ENCODE results near the gene KCNH8.

DNA sequence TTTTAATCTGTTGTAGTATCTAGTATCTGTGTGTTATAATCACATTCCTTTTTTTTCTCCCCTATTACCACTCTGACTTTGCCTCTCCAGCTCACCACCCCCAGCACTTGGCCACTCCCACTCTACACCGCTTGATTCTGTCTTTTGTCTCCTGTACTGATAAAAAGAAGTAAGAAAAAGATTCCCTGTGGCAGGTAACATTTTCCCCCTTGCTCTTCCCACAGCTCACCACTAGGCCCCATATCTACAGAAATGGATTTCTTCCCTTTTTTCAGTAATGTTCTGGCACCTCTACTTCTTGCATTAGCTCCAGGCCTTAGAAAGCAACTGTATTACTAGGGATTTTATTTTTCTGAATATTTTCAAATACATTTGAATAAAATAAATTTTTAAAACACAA lies 25.6 kb downstream of the KCNH8 start:
- no peak for TF ChIP-seq POLR2A (IDR thresholded peaks at IDR 0.05)
- TF ChIP-seq, protein P1, sequence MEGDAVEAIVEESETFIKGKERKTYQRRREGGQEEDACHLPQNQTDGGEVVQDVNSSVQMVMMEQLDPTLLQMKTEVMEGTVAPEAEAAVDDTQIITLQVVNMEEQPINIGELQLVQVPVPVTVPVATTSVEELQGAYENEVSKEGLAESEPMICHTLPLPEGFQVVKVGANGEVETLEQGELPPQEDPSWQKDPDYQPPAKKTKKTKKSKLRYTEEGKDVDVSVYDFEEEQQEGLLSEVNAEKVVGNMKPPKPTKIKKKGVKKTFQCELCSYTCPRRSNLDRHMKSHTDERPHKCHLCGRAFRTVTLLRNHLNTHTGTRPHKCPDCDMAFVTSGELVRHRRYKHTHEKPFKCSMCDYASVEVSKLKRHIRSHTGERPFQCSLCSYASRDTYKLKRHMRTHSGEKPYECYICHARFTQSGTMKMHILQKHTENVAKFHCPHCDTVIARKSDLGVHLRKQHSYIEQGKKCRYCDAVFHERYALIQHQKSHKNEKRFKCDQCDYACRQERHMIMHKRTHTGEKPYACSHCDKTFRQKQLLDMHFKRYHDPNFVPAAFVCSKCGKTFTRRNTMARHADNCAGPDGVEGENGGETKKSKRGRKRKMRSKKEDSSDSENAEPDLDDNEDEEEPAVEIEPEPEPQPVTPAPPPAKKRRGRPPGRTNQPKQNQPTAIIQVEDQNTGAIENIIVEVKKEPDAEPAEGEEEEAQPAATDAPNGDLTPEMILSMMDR (IDR thresholded peaks at IDR 0.05) = no peak

All from right lobe of liver (tissue), 4 donors.